Measurements from ENCODE around the gene TECPR1.

The TECPR1 gene

GRCh38 chr7:98241674-98242241 lies 10.3 kb downstream of the TECPR1 start:
- H3K36me3 ChIP-seq (ENCODE audit: control insufficient read depth, low read length): no peaks in the 10 kb centered on the region
- peaks cover 3% of the 10 kb centered on the region; the same call in 1 of the 2 replicates for H3K4me1 ChIP-seq (ENCODE audit: control insufficient read depth, low read length)
- no peaks in the 10 kb centered on the region for H3K9me3 ChIP-seq (ENCODE audit: control insufficient read depth, insufficient read depth, low read length)
- H3K27ac ChIP-seq (ENCODE audit: low read depth, low read length): no peak overlapping the region
- peaks cover 13% of the 10 kb centered on the region for H4K20me1 ChIP-seq (ENCODE audit: control insufficient read depth, insufficient read depth, low read depth, low read length)
- H3K79me2 ChIP-seq (ENCODE audit: control insufficient read depth, low read length): no peaks in the 10 kb centered on the region
- no peak overlapping the region for H3K4me3 ChIP-seq (ENCODE audit: low read length)
- no peaks in the 10 kb centered on the region for H3F3A ChIP-seq (ENCODE audit: control insufficient read depth, insufficient read depth)
- H3K4me2 ChIP-seq (ENCODE audit: low read length): no peak overlapping the region
- no peaks in the 10 kb centered on the region for H3K9me2 ChIP-seq (replicated peaks; ENCODE audit: control insufficient read depth, low read length)
- no peaks in the 10 kb centered on the region for H3K27me3 ChIP-seq (ENCODE audit: control insufficient read depth, low read length)
- TF ChIP-seq EZH2phosphoT487 (IDR thresholded peaks at IDR 0.05; ENCODE audit: borderline replicate concordance, low read length): no peak
- TF ChIP-seq, protein P1, sequence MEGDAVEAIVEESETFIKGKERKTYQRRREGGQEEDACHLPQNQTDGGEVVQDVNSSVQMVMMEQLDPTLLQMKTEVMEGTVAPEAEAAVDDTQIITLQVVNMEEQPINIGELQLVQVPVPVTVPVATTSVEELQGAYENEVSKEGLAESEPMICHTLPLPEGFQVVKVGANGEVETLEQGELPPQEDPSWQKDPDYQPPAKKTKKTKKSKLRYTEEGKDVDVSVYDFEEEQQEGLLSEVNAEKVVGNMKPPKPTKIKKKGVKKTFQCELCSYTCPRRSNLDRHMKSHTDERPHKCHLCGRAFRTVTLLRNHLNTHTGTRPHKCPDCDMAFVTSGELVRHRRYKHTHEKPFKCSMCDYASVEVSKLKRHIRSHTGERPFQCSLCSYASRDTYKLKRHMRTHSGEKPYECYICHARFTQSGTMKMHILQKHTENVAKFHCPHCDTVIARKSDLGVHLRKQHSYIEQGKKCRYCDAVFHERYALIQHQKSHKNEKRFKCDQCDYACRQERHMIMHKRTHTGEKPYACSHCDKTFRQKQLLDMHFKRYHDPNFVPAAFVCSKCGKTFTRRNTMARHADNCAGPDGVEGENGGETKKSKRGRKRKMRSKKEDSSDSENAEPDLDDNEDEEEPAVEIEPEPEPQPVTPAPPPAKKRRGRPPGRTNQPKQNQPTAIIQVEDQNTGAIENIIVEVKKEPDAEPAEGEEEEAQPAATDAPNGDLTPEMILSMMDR (IDR thresholded peaks at IDR 0.05; ENCODE audit: low read depth, low read length, poor library complexity, severe bottlenecking): no peak

DNA sequence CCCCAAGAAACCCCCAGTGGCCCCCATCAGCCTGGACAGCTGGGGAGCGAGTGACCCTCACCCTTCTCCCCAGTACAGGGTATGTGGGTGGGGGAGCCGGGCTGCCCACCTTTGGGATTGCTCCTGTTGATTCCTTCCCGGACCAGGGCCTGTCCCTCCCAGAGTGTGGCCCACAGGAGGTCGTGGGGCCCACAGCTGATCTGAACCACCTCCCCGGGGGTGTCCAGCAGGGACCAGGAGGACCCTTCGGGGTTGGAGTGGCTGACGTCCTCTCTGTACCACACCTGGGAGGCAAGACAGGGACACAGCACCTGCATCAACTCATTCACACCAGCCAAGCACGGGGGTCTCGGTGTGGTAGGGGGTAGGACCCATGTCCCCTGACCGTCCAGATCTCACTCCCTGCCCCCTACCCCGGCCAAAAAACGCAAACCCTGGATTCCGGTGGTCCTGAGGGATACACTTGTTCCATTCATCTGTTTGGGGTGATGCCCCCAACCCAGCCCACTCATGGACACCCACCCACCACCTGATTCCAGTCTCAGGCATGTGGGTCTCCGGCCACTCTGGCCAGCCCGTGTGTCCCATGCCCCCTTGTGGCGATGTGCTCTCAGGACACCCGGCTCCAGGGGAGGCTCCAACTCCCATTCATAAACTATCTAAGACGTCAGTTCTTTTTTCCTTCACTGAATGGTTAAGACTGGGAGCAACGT lies 10.9 kb downstream of the TECPR1 start:
- no peak overlapping the region for H3K27ac ChIP-seq (ENCODE audit: low read depth, low read length)
- peaks cover 3% of the 10 kb centered on the region; the same call in 1 of the 2 replicates for H3K4me1 ChIP-seq (ENCODE audit: control insufficient read depth, low read length)

GRCh38 chr7:98238976-98239375 lies 13.1 kb downstream of the TECPR1 start:
- TF ChIP-seq EZH2phosphoT487 (IDR thresholded peaks at IDR 0.05; ENCODE audit: borderline replicate concordance, low read length): no peak
- TF ChIP-seq, protein P1 (IDR thresholded peaks at IDR 0.05; ENCODE audit: low read depth, low read length, poor library complexity, severe bottlenecking): no peak
- Histone ChIP-seq H3F3A (ENCODE audit: control insufficient read depth, insufficient read depth) (0 out of 2 replicates have a peak, but pooled peaks cover 4% of the 10 kb centered on the region), H3K4me3 (ENCODE audit: low read length) (no peak overlapping the region), H3K9me2 (replicated peaks; ENCODE audit: control insufficient read depth, low read length) (no peaks in the 10 kb centered on the region), H4K20me1 (ENCODE audit: control insufficient read depth, insufficient read depth, low read depth, low read length) (peaks cover 13% of the 10 kb centered on the region), H3K4me2 (ENCODE audit: low read length) (no peak overlapping the region), H3K9me3 (ENCODE audit: control insufficient read depth, insufficient read depth, low read length) (no peaks in the 10 kb centered on the region), H3K27ac (ENCODE audit: low read depth, low read length) (no peak overlapping the region), H3K36me3 (ENCODE audit: control insufficient read depth, low read length) (no peaks in the 10 kb centered on the region), H3K79me2 (ENCODE audit: control insufficient read depth, low read length) (no peaks in the 10 kb centered on the region), H3K4me1 (ENCODE audit: control insufficient read depth, low read length) (no peaks in the 10 kb centered on the region; the same call in 1 of the 2 replicates), H3K27me3 (ENCODE audit: control insufficient read depth, low read length) (no peaks in the 10 kb centered on the region)

More for the DNA sequence above, 10.9 kb downstream of the TECPR1 start:
- no peaks in the 10 kb centered on the region for H3K9me3 ChIP-seq (ENCODE audit: control insufficient read depth, insufficient read depth, low read length)
- H3K27me3 ChIP-seq (ENCODE audit: control insufficient read depth, low read length): no peaks in the 10 kb centered on the region
- H3F3A ChIP-seq (ENCODE audit: control insufficient read depth, insufficient read depth): no peaks in the 10 kb centered on the region
- H3K79me2 ChIP-seq (ENCODE audit: control insufficient read depth, low read length): no peaks in the 10 kb centered on the region
- no peak overlapping the region for H3K4me3 ChIP-seq (ENCODE audit: low read length)
- H3K4me2 ChIP-seq (ENCODE audit: low read length): no peak overlapping the region
- H4K20me1 ChIP-seq (ENCODE audit: control insufficient read depth, insufficient read depth, low read depth, low read length): peaks cover 13% of the 10 kb centered on the region
- TF ChIP-seq, protein P1 (IDR thresholded peaks at IDR 0.05; ENCODE audit: low read depth, low read length, poor library complexity, severe bottlenecking): peak; percentile 86
- TF ChIP-seq EZH2phosphoT487 (IDR thresholded peaks at IDR 0.05; ENCODE audit: borderline replicate concordance, low read length): no peak
- H3K9me2 ChIP-seq (replicated peaks; ENCODE audit: control insufficient read depth, low read length): no peaks in the 10 kb centered on the region
- no peaks in the 10 kb centered on the region for H3K36me3 ChIP-seq (ENCODE audit: control insufficient read depth, low read length)
